Hepatocyte (in vitro differentiated cells): ENCODE data around the gene PLCB4. TPM values are rescaled to one million over a fixed set of nuclear protein-coding genes. Genes with fewer than 3 reads are reported as not detected.

ENCODE experiments used
- DNase-seq: peaks from one replicate; pipeline ENCODE4 v3.0.0-alpha.2; 2016; ENCODE audit warnings: low spot score
- H2AFZ ChIP-seq: fragments of 200-600 bp; sonication (generic); 2 replicates; pipeline ENCODE4 v1.6.0; 2016; ENCODE audit warnings: antibody characterized with exemption, mild to moderate bottlenecking
- H3K27ac ChIP-seq: fragments of 200-600 bp; sonication (generic); 2 replicates; pipeline ENCODE4 v1.5.1; 2016; ENCODE audit warnings: mild to moderate bottlenecking
- H3K27me3 ChIP-seq: fragments of 200-600 bp; sonication (generic); 2 replicates; pipeline ENCODE4 v1.6.1; 2016
- H3K36me3 ChIP-seq: fragments of 200-600 bp; sonication (generic); replicated peaks from 2 replicates; pipeline ENCODE4 v1.5.1; 2016; ENCODE audit warnings: low read depth; ENCODE audit not compliant: insufficient read depth
- H3K4me1 ChIP-seq: fragments of 200-600 bp; sonication (generic); 2 replicates; pipeline ENCODE4 v1.5.1; 2016; ENCODE audit warnings: mild to moderate bottlenecking, moderate library complexity; ENCODE audit not compliant: insufficient read depth
- H3K4me2 ChIP-seq: fragments of 200-600 bp; sonication (generic); 2 replicates; pipeline ENCODE4 v1.6.0; 2016
- H3K4me3 ChIP-seq: fragments of 200-600 bp; sonication (generic); 2 replicates; pipeline ENCODE4 v1.5.1; 2016; ENCODE audit warnings: mild to moderate bottlenecking
- H3K79me2 ChIP-seq: fragments of 200-600 bp; sonication (generic); 2 replicates; pipeline ENCODE4 v1.6.0; 2017; ENCODE audit warnings: mild to moderate bottlenecking
- H3K9me2 ChIP-seq: fragments of 200-600 bp; sonication (generic); replicated peaks from 2 replicates; pipeline ENCODE4 v1.6.0; 2017; ENCODE audit warnings: mild to moderate bottlenecking; ENCODE audit not compliant: insufficient read depth
- H3K9me3 ChIP-seq: fragments of 200-600 bp; sonication (generic); 2 replicates; pipeline ENCODE4 v1.5.1; 2016; ENCODE audit warnings: low read depth, mild to moderate bottlenecking
- H4K20me1 ChIP-seq: fragments of 200-600 bp; sonication (generic); 2 replicates; pipeline ENCODE4 v1.6.0; 2016; ENCODE audit warnings: mild to moderate bottlenecking; ENCODE audit not compliant: insufficient read depth, poor library complexity, severe bottlenecking
- EZH2 ChIP-seq: fragments of 200-600 bp; sonication (generic); IDR thresholded peaks from 2 replicates; pipeline ENCODE4 v1.6.1; 2016; ENCODE audit warnings: antibody characterized with exemption, mild to moderate bottlenecking, borderline replicate concordance
- EZH2phosphoT487 ChIP-seq: fragments of 200-600 bp; sonication (generic); IDR thresholded peaks from one replicate; pipeline ENCODE4 v1.6.1; 2018; ENCODE audit warnings: antibody characterized with exemption, mild to moderate bottlenecking, low read depth, moderate library complexity; ENCODE audit not compliant: unreplicated experiment, severe bottlenecking
- WGBS: methylation state at CpG from one replicate; pipeline ENCODE4 v1.1.6; 2016; ENCODE audit warnings: low lambda C conversion rate; ENCODE audit errors: missing lambda C conversion rate; 5-methylcytosine and 5-hydroxymethylcytosine counted together
- polyA plus RNA-seq: library from polyadenylated mRNA; unstranded; fragments of >200 nt; fragmentation: Nextera tagmentation; extraction: Ambion mirVana; gene quantifications from 2 replicates; pipeline ENCODE4 v1.2.1, GENCODE V29; 2016
- total RNA-seq: library from RNA; depleted of rRNA; stranded (reverse); fragments of >200 nt; gene quantifications from 2 replicates; pipeline ENCODE4 v1.2.3, GENCODE V29; 2014
- TF ChIP-seq, protein P1 (sequence below): fragments of 200-600 bp; sonication (generic); IDR thresholded peaks from 2 replicates; pipeline ENCODE4 v1.5.1; 2016; ENCODE audit warnings: antibody characterized with exemption, mild to moderate bottlenecking; ENCODE audit not compliant: poor library complexity

Gene PLCB4
- total and polyA plus RNA-seq, 2 experiments from 2014 or later = 6.4 to 15.0 TPM

DNA sequence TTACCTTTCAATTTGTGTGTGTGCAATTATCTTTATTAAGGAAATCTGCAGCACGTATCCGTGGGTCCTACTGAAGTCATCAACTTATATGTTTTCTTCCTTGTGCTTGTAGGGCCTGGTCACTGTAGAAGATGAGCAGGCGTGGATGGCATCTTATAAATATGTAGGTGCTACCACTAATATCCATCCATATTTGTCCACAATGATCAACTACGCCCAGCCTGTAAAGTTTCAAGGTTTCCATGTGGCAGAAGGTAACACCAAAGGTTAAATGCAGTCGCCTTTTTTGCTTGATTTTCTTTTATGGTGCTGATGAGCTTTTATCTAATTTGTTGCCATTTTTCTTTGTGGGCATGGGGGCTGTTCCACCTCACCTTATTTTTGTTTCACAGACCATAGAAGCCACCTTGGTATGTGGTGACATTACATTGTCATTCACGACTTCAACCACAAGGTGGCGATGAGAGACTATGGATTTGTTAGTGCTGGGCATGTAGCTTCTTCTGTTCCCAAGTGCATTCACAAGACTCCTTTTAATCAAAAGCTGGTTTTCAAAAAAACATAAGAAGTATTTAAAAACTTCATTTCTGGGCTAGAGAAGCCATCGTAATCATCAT, 339.0 kb downstream of the PLCB4 start:
- H4K20me1 ChIP-seq = no peaks in the 10 kb centered on the region
- DNase-seq = peak; percentile 77
- H3K4me2 ChIP-seq = no peak overlapping the region
- TF ChIP-seq, protein P1, sequence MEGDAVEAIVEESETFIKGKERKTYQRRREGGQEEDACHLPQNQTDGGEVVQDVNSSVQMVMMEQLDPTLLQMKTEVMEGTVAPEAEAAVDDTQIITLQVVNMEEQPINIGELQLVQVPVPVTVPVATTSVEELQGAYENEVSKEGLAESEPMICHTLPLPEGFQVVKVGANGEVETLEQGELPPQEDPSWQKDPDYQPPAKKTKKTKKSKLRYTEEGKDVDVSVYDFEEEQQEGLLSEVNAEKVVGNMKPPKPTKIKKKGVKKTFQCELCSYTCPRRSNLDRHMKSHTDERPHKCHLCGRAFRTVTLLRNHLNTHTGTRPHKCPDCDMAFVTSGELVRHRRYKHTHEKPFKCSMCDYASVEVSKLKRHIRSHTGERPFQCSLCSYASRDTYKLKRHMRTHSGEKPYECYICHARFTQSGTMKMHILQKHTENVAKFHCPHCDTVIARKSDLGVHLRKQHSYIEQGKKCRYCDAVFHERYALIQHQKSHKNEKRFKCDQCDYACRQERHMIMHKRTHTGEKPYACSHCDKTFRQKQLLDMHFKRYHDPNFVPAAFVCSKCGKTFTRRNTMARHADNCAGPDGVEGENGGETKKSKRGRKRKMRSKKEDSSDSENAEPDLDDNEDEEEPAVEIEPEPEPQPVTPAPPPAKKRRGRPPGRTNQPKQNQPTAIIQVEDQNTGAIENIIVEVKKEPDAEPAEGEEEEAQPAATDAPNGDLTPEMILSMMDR = peak; percentile 87
- TF ChIP-seq EZH2phosphoT487 (no peak), EZH2 (no peak)
- no peaks in the 10 kb centered on the region for H3K9me3 ChIP-seq
- H3K36me3 ChIP-seq = no peaks in the 10 kb centered on the region
- H3K4me3 ChIP-seq = no peak overlapping the region
- H3K27me3 ChIP-seq = no peaks in the 10 kb centered on the region
- no peaks in the 10 kb centered on the region for H3K4me1 ChIP-seq
- no peaks in the 10 kb centered on the region for H3K79me2 ChIP-seq
- no peak overlapping the region for H2AFZ ChIP-seq
- no peak overlapping the region for H3K27ac ChIP-seq
- no peaks in the 10 kb centered on the region for H3K9me2 ChIP-seq
- 43% methylated on average over 8 of the region's 8 CpGs for WGBS

DNA sequence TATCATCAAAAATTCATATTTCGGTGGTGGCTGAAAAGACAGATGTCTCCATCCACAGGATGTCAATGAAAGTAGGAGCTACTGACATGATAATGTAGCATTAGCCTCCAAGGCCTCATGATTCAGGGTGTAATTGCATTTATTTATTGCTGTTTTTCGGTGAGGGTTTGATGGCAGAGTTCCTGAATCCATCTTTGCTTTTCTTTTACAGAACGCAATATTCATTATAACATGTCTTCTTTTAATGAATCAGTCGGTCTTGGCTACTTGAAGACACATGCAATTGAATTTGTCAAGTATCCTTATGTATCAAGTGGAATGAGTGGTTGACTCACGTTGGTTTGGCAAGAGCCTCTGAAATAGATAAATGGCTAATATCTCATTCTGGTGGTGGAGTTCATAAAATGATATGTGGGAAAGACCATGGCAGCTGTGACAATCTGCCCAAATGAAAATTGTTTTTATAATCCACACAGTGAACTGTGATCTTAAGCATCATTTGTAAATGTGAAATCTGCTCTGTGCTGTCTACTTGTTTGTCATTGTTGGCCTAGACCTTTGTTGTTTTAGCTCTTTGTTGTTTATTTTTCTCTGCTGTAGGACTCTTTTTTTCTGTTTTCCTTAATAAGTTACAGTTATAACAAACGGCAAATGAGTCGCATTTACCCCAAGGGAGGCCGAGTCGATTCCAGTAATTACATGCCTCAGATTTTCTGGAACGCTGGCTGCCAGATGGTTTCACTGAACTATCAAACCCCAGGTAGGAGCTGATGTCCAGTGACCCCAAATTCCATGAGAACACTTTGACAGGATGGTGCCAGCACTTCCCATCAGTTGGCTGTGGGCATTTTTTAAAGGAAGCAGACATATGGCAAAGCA, 339.8 kb downstream of the PLCB4 start:
- H3K4me1 ChIP-seq = no peaks in the 10 kb centered on the region
- WGBS = 79% methylated on average over 10 of the region's 10 CpGs
- no peaks in the 10 kb centered on the region for H3K27me3 ChIP-seq
- no peak for DNase-seq
- H3K9me3 ChIP-seq = no peaks in the 10 kb centered on the region
- H3K9me2 ChIP-seq = no peaks in the 10 kb centered on the region
- H3K36me3 ChIP-seq = no peaks in the 10 kb centered on the region
- H4K20me1 ChIP-seq = no peaks in the 10 kb centered on the region
- no peaks in the 10 kb centered on the region for H3K79me2 ChIP-seq
- TF ChIP-seq, protein P1 = no peak
- TF ChIP-seq EZH2 (no peak), EZH2phosphoT487 (no peak)
- no peak overlapping the region for H2AFZ ChIP-seq
- H3K27ac ChIP-seq = no peak overlapping the region
- no peak overlapping the region for H3K4me3 ChIP-seq
- no peak overlapping the region for H3K4me2 ChIP-seq

DNA sequence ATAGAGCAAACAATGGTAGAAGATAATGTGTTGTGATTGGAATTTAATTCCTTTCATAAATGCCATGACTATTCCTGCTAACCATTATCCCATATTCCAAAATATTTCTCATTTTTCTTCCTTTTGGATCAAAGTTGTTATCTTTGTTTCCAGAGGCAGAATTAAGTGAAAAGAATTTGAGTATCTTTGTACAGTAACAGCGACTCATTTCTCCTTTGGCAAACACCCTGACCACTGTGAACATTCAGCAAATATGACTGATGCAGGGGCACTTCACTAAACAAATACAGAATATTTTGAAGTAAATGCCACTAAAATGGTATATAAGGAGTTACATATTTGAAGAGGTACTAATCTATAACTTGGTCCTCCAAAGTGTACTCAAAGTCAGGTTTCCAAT, 340.5 kb downstream of the PLCB4 start:
- H3K4me2 ChIP-seq = no peak overlapping the region
- no peak for TF ChIP-seq EZH2phosphoT487
- H3K9me3 ChIP-seq = no peaks in the 10 kb centered on the region
- H3K9me2 ChIP-seq = no peaks in the 10 kb centered on the region
- H3K36me3 ChIP-seq = no peaks in the 10 kb centered on the region
- no peak for DNase-seq
- no peaks in the 10 kb centered on the region for H3K27me3 ChIP-seq
- H4K20me1 ChIP-seq = no peaks in the 10 kb centered on the region
- no peaks in the 10 kb centered on the region for H3K4me1 ChIP-seq
- H2AFZ ChIP-seq = no peak overlapping the region
- no peak overlapping the region for H3K27ac ChIP-seq
- H3K4me3 ChIP-seq = no peak overlapping the region
- no peaks in the 10 kb centered on the region for H3K79me2 ChIP-seq
- WGBS = 92% methylated on average over 1 of the region's 1 CpG

DNA sequence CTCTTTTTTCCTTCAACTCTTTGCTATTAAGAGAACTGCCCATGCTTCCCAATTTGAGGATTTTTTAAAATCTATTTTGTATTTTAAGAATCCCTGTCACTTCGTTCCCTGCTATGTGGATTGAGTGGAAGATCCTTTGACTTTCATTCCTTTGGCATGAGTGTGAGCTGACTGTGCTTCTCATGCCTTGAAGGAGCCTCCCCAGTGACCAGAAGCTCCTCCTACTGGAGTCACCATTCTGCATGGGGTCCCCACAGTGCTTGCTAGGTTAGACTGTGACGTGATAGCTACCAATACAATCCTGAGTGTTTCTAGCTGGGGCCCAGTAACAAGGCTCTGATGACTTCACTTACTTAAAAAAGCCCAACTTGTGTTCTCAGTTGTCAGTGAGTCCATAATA, 341.1 kb downstream of the PLCB4 start:
- no peak for DNase-seq
- no peaks in the 10 kb centered on the region for H4K20me1 ChIP-seq
- H3K27ac ChIP-seq = no peak overlapping the region
- H3K79me2 ChIP-seq = no peaks in the 10 kb centered on the region
- H3K9me2 ChIP-seq = no peaks in the 10 kb centered on the region
- TF ChIP-seq, protein P1 = no peak
- TF ChIP-seq EZH2phosphoT487 (no peak), EZH2 (no peak)
- H3K4me3 ChIP-seq = no peak overlapping the region
- H3K4me1 ChIP-seq = no peaks in the 10 kb centered on the region
- H3K36me3 ChIP-seq = no peaks in the 10 kb centered on the region
- no peak overlapping the region for H3K4me2 ChIP-seq
- no peaks in the 10 kb centered on the region for H3K9me3 ChIP-seq
- no peak overlapping the region for H2AFZ ChIP-seq
- H3K27me3 ChIP-seq = no peaks in the 10 kb centered on the region
- WGBS = 88% methylated on average over 2 of the region's 2 CpGs
